ENCODE results near the gene PDZD7.
A peak's percentile ranks its signal among the peaks of the same experiment; 100 is the strongest.

- TF ChIP-seq CTCF (IDR thresholded peaks at IDR 0.05) (peak; percentile 91 to 92 (median 92)), POLR2A (IDR thresholded peaks at IDR 0.05) (no peak)
These were observed 18.2 kb downstream of the PDZD7 start for GRCh38 chr10:101012525-101013364.

Measured in ovary (tissue), 3 donors.